Naive thymus-derived CD8-positive, alpha-beta T cell (primary cell): ENCODE data around the gene TPD52L1. TPM values are rescaled to one million over a fixed set of nuclear protein-coding genes. Genes with fewer than 3 reads are reported as not detected.

Experiments
- ATAC-seq, 2 donors: fragments of 150-1000 bp; cut with Tn5 transposase in 1 of 2; sonication (Bioruptor Pico), chemical (Tn5 transposase) in 1 of 2; 1 replicate in 1 of 2; 2 replicates in 1 of 2; pipeline ENCODE4 v1.10.0; 2021; ENCODE audit warnings: mild to moderate bottlenecking in 2 of 2, moderate library complexity in 2 of 2
- POLR2A ChIA-PET: fragments of 350-600 bp; sonication (Branson Sonifier 250); formaldehyde crosslinking; loops from one replicate; lab custom pipeline; 2021; ENCODE audit warnings: antibody characterized with exemption; lab: Charles Lee
- DNase-seq, 10 donors: peaks; one replicate each; pipeline versions ENCODE4 v3.0.0 to v3.0.0-alpha.2; 2020 to 2022
- H3K27ac Mint-ChIP-seq, 10 donors: one replicate each; pipeline ENCODE4 v1.8.0; 2020 to 2022; ENCODE audit warnings: mild to moderate bottlenecking in 10 of 10, mixed read lengths in 10 of 10, moderate library complexity in 4 of 10, inconsistent platforms in 1 of 10
- H3K27me3 Mint-ChIP-seq, 5 donors: one replicate each; pipeline ENCODE4 v1.8.0; 2021 to 2022; ENCODE audit warnings: mixed read lengths in 5 of 5
- H3K36me3 Mint-ChIP-seq, 3 donors: one replicate each; pipeline ENCODE4 v1.8.0; 2020 to 2022; ENCODE audit warnings: mixed read lengths in 3 of 3, mild to moderate bottlenecking in 2 of 3, inconsistent platforms in 1 of 3
- H3K4me1 Mint-ChIP-seq, 4 donors: one replicate each; pipeline ENCODE4 v1.8.0; 2021 to 2022; ENCODE audit warnings: mixed read lengths in 4 of 4
- H3K4me3 Mint-ChIP-seq, 10 donors: one replicate each; pipeline ENCODE4 v1.8.0; 2020 to 2022; ENCODE audit warnings: mild to moderate bottlenecking in 10 of 10, mixed read lengths in 10 of 10, moderate library complexity in 6 of 10, inconsistent platforms in 1 of 10
- H3K9me3 Mint-ChIP-seq, 9 donors: one replicate each; pipeline ENCODE4 v1.8.0; 2020 to 2022; ENCODE audit warnings: mixed read lengths in 9 of 9, mild to moderate bottlenecking in 3 of 9, inconsistent platforms in 1 of 9, moderate library complexity in 1 of 9
- polyA plus RNA-seq, 3 donors: library from polyadenylated mRNA; unstranded; fragments of 300-500 nt; fragmentation: Illumina TruSeq; gene quantifications; one replicate each; pipeline ENCODE4 v1.2.3, GENCODE V29; 2021
- total RNA-seq, 8 experiments: library from RNA in 2 of 8; stranded (reverse) in 2 of 8; gene quantifications; one replicate each; pipeline ENCODE4 v1.2.3 and lab custom pipeline; 2021 to 2026

The TPD52L1 gene
- total and polyA plus RNA-seq, 5 experiments from 2014 or later = not detected

- no peaks in the 10 kb centered on the region for H3K36me3 Mint-ChIP-seq
- no peak for DNase-seq
- ATAC-seq = no peak
- no peak overlapping the region for H3K27ac Mint-ChIP-seq
- H3K9me3 Mint-ChIP-seq = no peaks in the 10 kb centered on the region
- peaks cover 0 to 3% (median 0%) of the 10 kb centered on the region in 4 donors for H3K4me1 Mint-ChIP-seq
- POLR2A ChIA-PET = no interaction called here
- H3K27me3 Mint-ChIP-seq = peaks cover 2 to 35% (median 16%) of the 10 kb centered on the region in 5 donors
- H3K4me3 Mint-ChIP-seq = no peak overlapping the region
Measured at GRCh38 chr6:125167579-125167978, 14.0 kb downstream of the TPD52L1 start.

DNA sequence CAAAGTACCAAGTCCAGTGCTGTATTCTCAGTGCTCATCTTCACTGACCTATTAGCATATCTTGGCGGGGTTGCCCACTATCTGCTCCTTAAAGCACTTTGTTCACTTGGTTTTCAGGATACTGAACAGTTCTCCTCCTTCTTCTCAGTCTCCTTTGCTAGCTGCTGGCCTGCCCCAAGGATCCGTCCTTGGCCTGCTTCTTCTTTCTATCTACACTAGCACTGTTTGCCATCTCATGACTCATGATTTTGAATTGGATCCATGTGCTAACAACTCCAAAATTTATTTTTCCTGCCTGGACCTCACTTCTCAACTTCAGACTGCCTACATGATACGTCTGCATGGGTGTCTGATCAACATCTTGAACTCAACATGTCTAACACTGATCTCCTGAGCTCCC is 15.5 kb downstream of the TPD52L1 start:
- H3K27me3 Mint-ChIP-seq = peaks cover 2 to 41% (median 22%) of the 10 kb centered on the region in 5 donors
- POLR2A ChIA-PET = no interaction called here
- no peaks in the 10 kb centered on the region for H3K36me3 Mint-ChIP-seq
- no peak for DNase-seq
- H3K4me3 Mint-ChIP-seq = no peak overlapping the region
- peaks cover 0 to 3% (median 0%) of the 10 kb centered on the region in 4 donors for H3K4me1 Mint-ChIP-seq
- no peak for ATAC-seq
- no peaks in the 10 kb centered on the region for H3K9me3 Mint-ChIP-seq
- no peak overlapping the region for H3K27ac Mint-ChIP-seq

GRCh38 chr6:125169522-125169921 is 15.9 kb downstream of the TPD52L1 start:
- no peaks in the 10 kb centered on the region for H3K9me3 Mint-ChIP-seq
- POLR2A ChIA-PET = no interaction called here
- ATAC-seq = no peak
- peaks cover 2 to 41% (median 22%) of the 10 kb centered on the region in 5 donors for H3K27me3 Mint-ChIP-seq
- no peak for DNase-seq
- H3K4me1 Mint-ChIP-seq = peaks cover 0 to 3% (median 0%) of the 10 kb centered on the region in 4 donors
- no peak overlapping the region for H3K4me3 Mint-ChIP-seq
- no peak overlapping the region for H3K27ac Mint-ChIP-seq
- H3K36me3 Mint-ChIP-seq = no peaks in the 10 kb centered on the region

DNA sequence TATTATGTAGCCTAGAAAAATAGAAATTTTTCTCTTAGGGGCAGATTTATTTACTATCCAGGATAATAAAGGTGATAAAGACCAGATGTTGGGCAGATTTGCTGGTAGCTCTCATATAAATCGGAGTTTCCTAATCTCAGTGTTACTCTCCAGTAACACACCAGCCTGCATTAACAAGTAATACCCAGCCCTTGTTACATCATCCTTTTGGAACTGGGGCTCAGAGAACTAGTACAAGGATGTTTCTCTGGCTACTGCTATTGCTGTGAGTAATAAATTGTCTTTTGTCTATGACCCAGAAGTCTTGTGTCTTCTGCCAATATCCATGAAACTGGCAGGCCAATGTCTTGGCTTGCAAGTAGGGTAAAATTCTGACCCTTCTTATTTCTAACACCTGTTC is 16.8 kb downstream of the TPD52L1 start:
- no peak overlapping the region for H3K4me3 Mint-ChIP-seq
- no peaks in the 10 kb centered on the region for H3K9me3 Mint-ChIP-seq
- POLR2A ChIA-PET = no interaction called here
- ATAC-seq = no peak
- H3K4me1 Mint-ChIP-seq = peaks cover 0 to 3% (median 0%) of the 10 kb centered on the region in 4 donors
- H3K27me3 Mint-ChIP-seq = peaks cover 2 to 44% (median 22%) of the 10 kb centered on the region in 5 donors
- no peaks in the 10 kb centered on the region for H3K36me3 Mint-ChIP-seq
- H3K27ac Mint-ChIP-seq = no peak overlapping the region
- DNase-seq = no peak

- Mint-ChIP-seq H3K36me3 (no peaks in the 10 kb centered on the region), H3K27me3 (peaks cover 6 to 54% (median 26%) of the 10 kb centered on the region in 5 donors), H3K4me3 (no peak overlapping the region), H3K27ac (no peak overlapping the region), H3K4me1 (peaks cover 0 to 3% (median 0%) of the 10 kb centered on the region in 4 donors), H3K9me3 (no peaks in the 10 kb centered on the region)
- POLR2A ChIA-PET = no interaction called here
- DNase-seq = no peak
- no peak for ATAC-seq
Measured at GRCh38 chr6:125173341-125174095, 19.9 kb downstream of the TPD52L1 start.

DNA sequence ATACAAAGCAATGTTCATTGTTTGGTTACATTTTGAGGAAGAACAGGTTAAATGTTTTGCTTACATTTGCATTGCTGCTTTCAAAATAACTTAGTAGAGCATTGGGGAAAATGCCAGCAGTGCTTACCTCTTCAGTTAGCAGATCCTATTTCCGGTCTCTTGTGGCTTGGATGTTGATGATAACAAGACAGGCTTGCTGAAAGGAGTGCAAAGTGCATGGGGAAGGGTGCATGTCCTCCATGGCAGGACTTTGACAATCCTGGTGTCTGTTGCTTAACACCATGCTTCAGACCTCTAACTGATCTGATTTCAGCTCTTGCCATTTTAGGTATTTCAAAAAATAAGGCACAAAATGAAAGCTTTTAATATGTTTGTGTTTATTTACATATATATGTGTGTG is 21.1 kb downstream of the TPD52L1 start:
- Mint-ChIP-seq H3K27me3 (peaks cover 4 to 51% (median 23%) of the 10 kb centered on the region in 5 donors), H3K4me1 (peaks cover 0 to 3% (median 0%) of the 10 kb centered on the region in 4 donors), H3K36me3 (no peaks in the 10 kb centered on the region), H3K4me3 (no peak overlapping the region), H3K27ac (no peak overlapping the region), H3K9me3 (no peaks in the 10 kb centered on the region)
- no peak for DNase-seq
- ATAC-seq = no peak
- POLR2A ChIA-PET = no interaction called here

DNA sequence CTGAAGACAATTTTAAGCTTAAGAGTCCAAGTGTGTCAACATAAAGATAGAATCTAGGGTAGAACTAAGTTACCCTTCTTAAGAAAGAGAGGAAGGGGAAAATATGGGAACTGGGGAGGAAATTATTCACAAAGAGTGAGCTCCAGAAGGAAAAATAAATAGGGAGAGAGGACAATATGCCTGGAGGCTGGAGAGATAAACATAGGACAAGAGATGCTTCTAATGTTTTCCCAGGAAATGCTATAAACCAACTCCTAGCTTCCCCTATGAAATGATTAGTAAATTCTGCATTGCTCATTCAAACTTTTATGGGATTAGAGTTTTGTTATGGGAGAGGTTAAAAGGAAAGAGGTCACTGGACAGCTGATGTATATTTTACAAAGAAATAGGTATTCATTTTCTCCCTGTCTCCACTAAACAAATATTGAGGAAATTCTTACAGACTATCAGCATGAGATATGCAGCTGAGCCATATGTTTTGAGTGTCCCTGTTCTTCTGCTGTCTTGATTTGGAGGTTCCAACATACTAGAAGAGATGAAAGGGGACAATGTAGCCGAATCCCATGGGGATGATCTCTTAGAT is 22.0 kb downstream of the TPD52L1 start:
- Mint-ChIP-seq H3K27me3 (peaks cover 6 to 46% (median 18%) of the 10 kb centered on the region in 5 donors), H3K4me3 (no peak overlapping the region), H3K9me3 (no peaks in the 10 kb centered on the region), H3K36me3 (no peaks in the 10 kb centered on the region), H3K27ac (no peak overlapping the region), H3K4me1 (peaks cover 0 to 3% (median 0%) of the 10 kb centered on the region in 4 donors)
- POLR2A ChIA-PET = no interaction called here
- no peak for DNase-seq
- ATAC-seq = no peak

- POLR2A ChIA-PET = no interaction called here
- Mint-ChIP-seq H3K4me1 (no peaks in the 10 kb centered on the region), H3K36me3 (no peaks in the 10 kb centered on the region), H3K27ac (no peak overlapping the region), H3K27me3 (peaks cover 11 to 53% (median 14%) of the 10 kb centered on the region in 5 donors), H3K4me3 (no peak overlapping the region), H3K9me3 (no peaks in the 10 kb centered on the region)
- DNase-seq = no peak
- no peak for ATAC-seq
Measured at GRCh38 chr6:125182237-125183008, 28.9 kb downstream of the TPD52L1 start.

DNA sequence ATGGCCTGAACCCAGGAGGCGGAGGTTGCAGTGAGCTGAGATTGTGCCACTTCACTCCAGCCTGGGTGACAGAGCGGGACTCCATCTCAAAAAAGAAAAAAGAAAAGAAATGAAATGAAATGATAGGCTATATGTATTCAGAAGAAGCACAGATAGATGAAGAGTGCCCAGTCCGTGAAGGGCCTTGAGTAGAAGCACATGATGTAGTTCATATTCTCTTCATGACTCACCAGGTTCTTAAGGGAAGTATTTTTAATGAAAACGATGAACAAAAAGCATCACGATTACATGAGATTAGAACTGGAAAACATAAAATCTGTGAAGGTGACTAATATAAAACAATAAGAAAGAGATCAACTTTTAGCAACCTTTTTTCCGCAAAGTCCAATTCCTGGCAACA is 29.8 kb downstream of the TPD52L1 start:
- POLR2A ChIA-PET = interaction anchor here (0.6 kb wide), 1 partner anchor 149 kb away, joined by 3 read pairs; no protein-coding TSS in a partner anchor
- no peak for ATAC-seq
- H3K27ac Mint-ChIP-seq = no peak overlapping the region
- no peaks in the 10 kb centered on the region for H3K4me1 Mint-ChIP-seq
- H3K4me3 Mint-ChIP-seq = no peak overlapping the region
- H3K9me3 Mint-ChIP-seq = no peaks in the 10 kb centered on the region
- no peaks in the 10 kb centered on the region for H3K36me3 Mint-ChIP-seq
- peaks cover 11 to 53% (median 14%) of the 10 kb centered on the region in 5 donors for H3K27me3 Mint-ChIP-seq
- DNase-seq = no peak

DNA sequence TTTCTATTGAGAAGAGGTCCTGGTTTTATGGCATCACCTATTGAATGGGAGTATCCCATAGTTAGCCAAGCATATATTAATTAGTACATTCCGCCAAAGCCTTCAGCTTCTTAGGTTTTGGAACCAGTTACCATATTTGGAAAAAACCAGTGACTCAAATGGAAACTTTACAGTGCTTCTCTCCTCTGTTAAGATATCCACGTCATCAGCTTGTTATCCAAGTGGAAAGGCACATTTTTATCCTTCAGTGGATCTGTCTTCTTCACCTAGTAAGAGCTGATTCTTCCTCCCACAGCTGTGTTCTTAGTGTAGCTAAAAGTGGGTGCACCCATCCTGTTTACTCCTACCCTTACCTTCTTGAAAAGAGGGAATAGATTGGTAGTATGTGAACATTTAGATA is 34.5 kb downstream of the TPD52L1 start:
- Mint-ChIP-seq H3K27ac (no peak overlapping the region), H3K27me3 (peaks cover 0 to 29% (median 5%) of the 10 kb centered on the region in 5 donors), H3K4me1 (peaks cover 0 to 1% (median under 1%) of the 10 kb centered on the region in 4 donors), H3K9me3 (no peaks in the 10 kb centered on the region), H3K36me3 (no peaks in the 10 kb centered on the region), H3K4me3 (no peak overlapping the region)
- DNase-seq = no peak
- no peak for ATAC-seq
- POLR2A ChIA-PET = no interaction called here

- DNase-seq (no peak), ATAC-seq (no peak)
- Mint-ChIP-seq H3K9me3 (no peaks in the 10 kb centered on the region), H3K27me3 (peaks cover 0 to 22% (median 3%) of the 10 kb centered on the region in 5 donors), H3K27ac (no peak overlapping the region), H3K4me3 (no peak overlapping the region), H3K4me1 (peaks cover 0 to 1% (median under 1%) of the 10 kb centered on the region in 4 donors), H3K36me3 (no peaks in the 10 kb centered on the region)
- POLR2A ChIA-PET = no interaction called here
Measured at GRCh38 chr6:125188594-125189203, 35.1 kb downstream of the TPD52L1 start.

DNA sequence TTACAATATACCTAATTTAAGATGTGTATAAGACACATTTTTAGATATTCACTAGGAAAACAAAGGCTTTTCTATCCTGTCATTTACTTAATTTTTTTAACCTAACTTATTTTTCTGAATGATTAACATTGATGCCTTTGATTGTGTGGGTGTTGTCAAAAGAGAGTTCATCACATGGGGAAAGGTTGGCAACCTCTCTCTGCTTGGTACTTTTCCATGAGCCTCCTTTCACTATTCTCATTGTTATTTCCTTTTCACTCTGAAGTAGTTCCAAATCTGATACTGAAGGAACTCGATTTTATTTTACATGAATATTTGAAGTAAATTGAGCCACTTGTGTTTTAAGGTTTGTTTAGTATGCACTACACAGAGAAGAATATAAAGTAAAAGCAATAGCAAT is 35.9 kb downstream of the TPD52L1 start:
- no peaks in the 10 kb centered on the region for H3K9me3 Mint-ChIP-seq
- no peak overlapping the region for H3K4me3 Mint-ChIP-seq
- H3K27me3 Mint-ChIP-seq = peaks cover 0 to 15% (median 6%) of the 10 kb centered on the region in 5 donors
- H3K4me1 Mint-ChIP-seq = peaks cover 0 to 1% (median under 1%) of the 10 kb centered on the region in 4 donors
- DNase-seq = no peak
- POLR2A ChIA-PET = no interaction called here
- no peaks in the 10 kb centered on the region for H3K36me3 Mint-ChIP-seq
- H3K27ac Mint-ChIP-seq = no peak overlapping the region
- no peak for ATAC-seq
